Testis (tissue), 3 donors: ENCODE measurements around the gene RAB7A. TPM values are rescaled to one million over a fixed set of nuclear protein-coding genes. Genes with fewer than 3 reads are reported as not detected.

Experiments
- DNase-seq: peaks from one replicate; pipeline ENCODE4 v3.0.0-alpha.2; 2019
- H3K27ac ChIP-seq, 2 donors: fragments of 200-600 bp; sonication (generic); one replicate each; pipeline ENCODE4 v1.5.1; 2019
- H3K27me3 ChIP-seq: fragments of 200-600 bp; sonication (generic); one replicate; pipeline ENCODE4 v1.5.1; 2019
- H3K36me3 ChIP-seq: fragments of 200-600 bp; sonication (generic); one replicate; pipeline ENCODE4 v1.5.1; 2017; ENCODE audit warnings: low read depth; ENCODE audit errors: missing control alignments
- H3K4me1 ChIP-seq: fragments of 200-600 bp; sonication (generic); one replicate; pipeline ENCODE4 v1.5.1; 2019
- H3K4me3 ChIP-seq, 2 donors: fragments of 200-600 bp; sonication (generic); one replicate each; pipeline ENCODE4 v1.5.1; 2017 to 2019
- H3K9me3 ChIP-seq: fragments of 200-600 bp; sonication (generic); one replicate; pipeline ENCODE4 v1.5.1; 2017
- CTCF ChIP-seq, 3 experiments: fragments of 450-650 bp in 2 of 3; fragments of 200-600 bp in 1 of 3; sonication (generic) in 1 of 3; IDR thresholded peaks; one replicate each; pipeline ENCODE4 v1.5.1; 2016 to 2019; ENCODE audit warnings: antibody characterized with exemption in 3 of 3, mild to moderate bottlenecking in 2 of 3, moderate library complexity in 1 of 3
- POLR2A ChIP-seq: fragments of 450-650 bp; IDR thresholded peaks from one replicate; pipeline ENCODE4 v1.6.1; 2017; ENCODE audit warnings: antibody characterized with exemption, mild to moderate bottlenecking, moderate library complexity
- WGBS, 2 donors: methylation state at CpG; one replicate each; pipeline ENCODE4 v1.1.5; 2018; 5-methylcytosine and 5-hydroxymethylcytosine counted together
- intact Hi-C: fragments of 100-400 bp; cut with DNase I; formaldehyde crosslinking; loops from one replicate; pipeline ENCODE4 v1.15.1; 2023; ENCODE audit warnings: low total_unique reads
- polyA plus RNA-seq: library from polyadenylated mRNA; stranded (reverse); fragments of 350-450 nt; fragmentation: Illumina TruSeq; extraction: RNeasy Lipid Tissue Mini Kit (QIAGEN cat#74804); gene quantifications from one replicate; pipeline ENCODE4 v1.2.3, GENCODE V29; 2014; ENCODE audit warnings: low read depth, low replicate concordance; ENCODE audit not compliant: insufficient read depth
- total RNA-seq, 2 donors: library from RNA; depleted of rRNA; stranded (reverse); fragments of >200 nt; gene quantifications; one replicate each; pipeline ENCODE4 v1.2.3, GENCODE V29; 2016

RAB7A gene
- total and polyA plus RNA-seq, 3 donors from 2014 or later, result 148 to 152 (median 150) TPM

GRCh38 chr3:128800241-128801187, 74.5 kb downstream of the RAB7A start:
- WGBS, 2 donors, result 61 to 71% methylated on average over 8 to 9 of the region's 9 CpGs
- intact Hi-C loops, result no loop called here
- Histone ChIP-seq H3K9me3 (no peaks in the 10 kb centered on the region), H3K27ac (peak overlapping the region; percentile 75 to 88), H3K27me3 (no peaks in the 10 kb centered on the region), H3K36me3 (no peaks in the 10 kb centered on the region), H3K4me1 (peaks cover 32% of the 10 kb centered on the region), H3K4me3 (no peak overlapping the region)
- TF ChIP-seq CTCF (IDR thresholded peaks at IDR 0.05), result no peak
- TF ChIP-seq POLR2A, result no peak
- peak; percentile 58 for DNase-seq

DNA sequence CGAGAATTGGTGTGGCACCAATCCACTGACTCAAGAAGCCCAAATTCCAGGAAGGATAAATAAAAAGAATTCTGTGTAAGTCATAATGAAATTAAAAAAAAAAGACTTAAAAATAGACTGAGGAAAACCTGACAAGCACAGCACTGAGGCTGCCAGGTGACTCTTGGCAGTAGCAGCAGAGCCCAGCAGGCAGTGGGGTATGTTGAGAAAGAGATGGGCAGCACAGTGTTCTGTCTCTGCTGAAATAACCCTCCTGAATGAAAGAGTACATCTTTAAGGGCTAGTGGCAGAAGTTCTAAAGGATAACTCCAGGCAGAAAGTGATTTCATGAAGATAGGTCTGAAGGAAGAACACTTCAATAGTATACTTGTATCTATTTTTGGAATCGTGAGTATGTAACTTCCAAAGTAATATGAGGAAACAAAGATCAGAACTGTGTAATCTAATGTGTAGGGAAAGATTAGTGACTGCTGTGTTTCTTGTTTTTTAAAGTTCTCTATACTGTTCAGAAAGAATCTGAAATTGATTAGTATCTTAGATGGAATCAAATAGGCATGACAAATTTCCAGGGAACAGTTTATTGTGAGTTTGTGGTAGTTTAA, 75.9 kb downstream of the RAB7A start:
- H3K36me3 ChIP-seq, result no peaks in the 10 kb centered on the region
- no peaks in the 10 kb centered on the region for H3K9me3 ChIP-seq
- WGBS, 2 donors, result 50 to 52% methylated on average over 2 of the region's 2 CpGs
- H3K4me1 ChIP-seq, result peaks cover 32% of the 10 kb centered on the region
- TF ChIP-seq POLR2A (no peak), CTCF (IDR thresholded peaks at IDR 0.05) (no peak)
- no peak for DNase-seq
- H3K4me3 ChIP-seq, result no peak overlapping the region
- intact Hi-C loops, result no loop called here
- H3K27me3 ChIP-seq, result no peaks in the 10 kb centered on the region
- H3K27ac ChIP-seq, result peak overlapping the region in 1 of 2 donors; percentile 75

DNA sequence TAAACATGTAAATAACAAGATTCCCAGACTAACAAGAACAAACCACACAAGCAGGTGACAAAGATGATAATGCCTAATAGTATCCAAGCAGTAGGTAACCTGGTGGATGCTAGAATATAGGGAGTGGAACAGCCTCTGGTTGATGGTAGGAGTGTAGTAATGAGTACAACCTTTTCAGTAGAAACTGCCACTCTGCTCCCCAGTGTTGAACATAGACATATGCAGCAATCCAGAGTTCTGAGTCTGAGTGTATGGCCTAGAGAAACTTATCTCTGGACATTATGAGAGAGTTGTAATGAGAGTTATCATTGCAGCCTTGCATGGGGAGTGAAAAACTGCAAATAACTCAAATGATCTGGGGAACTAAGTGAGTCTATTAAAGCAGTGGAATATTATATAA, 77.3 kb downstream of the RAB7A start:
- Histone ChIP-seq H3K4me3 (no peak overlapping the region), H3K9me3 (no peaks in the 10 kb centered on the region), H3K4me1 (peaks cover 32% of the 10 kb centered on the region), H3K27ac (peak overlapping the region in 1 of 2 donors; percentile 63), H3K27me3 (no peaks in the 10 kb centered on the region), H3K36me3 (no peaks in the 10 kb centered on the region)
- no peak for TF ChIP-seq POLR2A
- no peak for TF ChIP-seq CTCF (IDR thresholded peaks at IDR 0.05)
- intact Hi-C loops, result no loop called here
- no peak for DNase-seq

- intact Hi-C loops, result no loop called here
- H3K4me1 ChIP-seq, result peaks cover 32% of the 10 kb centered on the region
Measured at GRCh38 chr3:128804017-128804810, 78.2 kb downstream of the RAB7A start.

More at GRCh38 chr3:128804017-128804810, 78.2 kb downstream of the RAB7A start:
- WGBS, 2 donors, result 55 to 71% methylated on average over 5 of the region's 5 CpGs
- H3K4me3 ChIP-seq, result no peak overlapping the region
- no peaks in the 10 kb centered on the region for H3K27me3 ChIP-seq
- no peaks in the 10 kb centered on the region for H3K36me3 ChIP-seq
- DNase-seq, result no peak
- H3K27ac ChIP-seq, result peak overlapping the region in 1 of 2 donors; percentile 63
- no peaks in the 10 kb centered on the region for H3K9me3 ChIP-seq
- no peak for TF ChIP-seq POLR2A
- TF ChIP-seq CTCF (IDR thresholded peaks at IDR 0.05), result no peak
